A673 (cell line): ENCODE data around the gene SLC5A2. TPM values are rescaled to one million over a fixed set of nuclear protein-coding genes. Genes with fewer than 3 reads are reported as not detected.

ENCODE experiments used
- BruUV-seq: library from RNA; stranded (reverse); fragments of 400-500 nt; replicated peaks from 2 replicates; lab custom pipeline; 2021; lab: Mats Ljungman, UMichigan
- CTCF ChIA-PET: fragments of 300-600 bp; sonication (Branson Sonifier 250); formaldehyde crosslinking; loops from one replicate; lab custom pipeline; 2022; ENCODE audit warnings: antibody characterized with exemption; lab: Charles Lee
- POLR2A ChIA-PET: fragments of 300-600 bp; sonication (Branson Sonifier 250); formaldehyde crosslinking; loops from one replicate; lab custom pipeline; 2022; ENCODE audit warnings: antibody characterized with exemption; ENCODE audit not compliant: low non-redundant PET; lab: Charles Lee
- DNase-seq: peaks from one replicate; pipeline ENCODE4 v3.0.0-alpha.2; 2015; ENCODE audit warnings: low spot score
- H3K27ac ChIP-seq: fragments of 200-600 bp; sonication (generic); 2 replicates; pipeline ENCODE4 v1.5.1; 2016; ENCODE audit warnings: mixed run types, low read depth, mild to moderate bottlenecking, mixed read lengths, antibody characterized with exemption, low read length; ENCODE audit not compliant: poor library complexity, severe bottlenecking
- H3K27me3 ChIP-seq: fragments of 200-600 bp; sonication (generic); replicated peaks from 2 replicates; pipeline ENCODE4 v1.6.1; 2017; ENCODE audit warnings: mixed run types, low read depth, mild to moderate bottlenecking, mixed read lengths, antibody characterized with exemption, low read length; ENCODE audit not compliant: insufficient read depth, poor library complexity
- H3K36me3 ChIP-seq: fragments of 200-600 bp; sonication (generic); 2 replicates; pipeline ENCODE4 v1.6.1; 2016; ENCODE audit warnings: mixed run types, mild to moderate bottlenecking, mixed read lengths, antibody characterized with exemption, low read length; ENCODE audit not compliant: insufficient read depth, poor library complexity, severe bottlenecking
- H3K4me1 ChIP-seq: fragments of 200-600 bp; sonication (generic); 2 replicates; pipeline ENCODE4 v1.6.1; 2017; ENCODE audit warnings: mixed run types, mild to moderate bottlenecking, mixed read lengths, antibody characterized with exemption, low read length; ENCODE audit not compliant: insufficient read depth, poor library complexity, severe bottlenecking
- H3K4me3 ChIP-seq: fragments of 200-600 bp; sonication (generic); 2 replicates; pipeline ENCODE4 v1.5.1; 2016; ENCODE audit warnings: low read depth, mixed run types, mild to moderate bottlenecking, mixed read lengths, low read length; ENCODE audit not compliant: poor library complexity, severe bottlenecking
- H3K9me3 ChIP-seq: fragments of 200-600 bp; sonication (generic); 2 replicates; pipeline ENCODE4 v1.6.1; 2016; ENCODE audit warnings: mixed run types, low read depth, mild to moderate bottlenecking, mixed read lengths, antibody characterized with exemption, low read length; ENCODE audit not compliant: poor library complexity, severe bottlenecking
- EZH2 ChIP-seq: fragments of 200-600 bp; sonication (generic); IDR thresholded peaks from 2 replicates; pipeline ENCODE4 v1.6.1; 2017; ENCODE audit warnings: borderline replicate concordance, low read depth, mild to moderate bottlenecking, mixed read lengths, antibody characterized with exemption, low read length; ENCODE audit not compliant: poor library complexity, severe bottlenecking
- intact Hi-C: fragments of 100-400 bp; cut with micrococcal nuclease; formaldehyde crosslinking; loops from one replicate; pipeline ENCODE4 v1.10.0; 2022; ENCODE audit not compliant: unreplicated experiment
- total RNA-seq: library from RNA; stranded (reverse); gene quantifications from 2 replicates; pipeline ENCODE4 v1.2.3, GENCODE V29; 2021
- TF ChIP-seq, protein P1 (sequence below): fragments of 300-800, 200-600 bp; sonication (generic); conservative IDR thresholded peaks from 2 replicates; pipeline ENCODE4 v1.5.1; 2017; ENCODE audit warnings: low read depth, mild to moderate bottlenecking, antibody characterized with exemption, low read length, moderate library complexity, mixed read lengths

Gene SLC5A2
- total RNA-seq, 1 experiment from 2014 or later: not detected

DNA sequence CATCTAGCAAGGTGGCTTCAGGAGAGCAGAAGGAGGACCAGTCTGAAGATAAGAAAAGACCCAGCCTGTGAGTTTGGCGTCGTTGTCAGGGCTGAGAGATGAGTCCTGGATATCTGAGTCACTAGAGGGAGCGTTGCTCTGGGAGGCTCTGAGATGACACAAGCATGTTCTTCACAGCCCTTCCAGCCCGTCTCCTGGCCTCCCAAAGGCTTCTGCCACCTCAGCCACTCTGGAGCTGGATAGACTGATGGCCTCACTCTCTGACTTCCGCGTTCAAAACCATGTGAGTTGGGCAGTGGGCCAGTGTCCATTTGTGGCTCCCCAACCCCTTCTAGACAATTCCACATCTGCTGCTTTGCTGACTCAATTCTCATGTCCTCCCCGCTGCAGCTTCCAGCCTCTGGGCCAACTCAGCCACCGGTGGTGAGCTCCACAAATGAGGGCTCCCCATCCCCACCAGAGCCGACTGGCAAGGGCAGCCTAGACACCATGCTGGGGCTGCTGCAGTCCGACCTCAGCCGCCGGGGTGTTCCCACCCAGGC lies 8.7 kb upstream of the SLC5A2 start:
- Histone ChIP-seq H3K4me3 (no peak overlapping the region), H3K27me3 (no peaks in the 10 kb centered on the region), H3K9me3 (no peaks in the 10 kb centered on the region), H3K36me3 (no peaks in the 10 kb centered on the region), H3K4me1 (no peaks in the 10 kb centered on the region), H3K27ac (no peak overlapping the region)
- intact Hi-C loops: no loop called here
- TF ChIP-seq, protein P1, sequence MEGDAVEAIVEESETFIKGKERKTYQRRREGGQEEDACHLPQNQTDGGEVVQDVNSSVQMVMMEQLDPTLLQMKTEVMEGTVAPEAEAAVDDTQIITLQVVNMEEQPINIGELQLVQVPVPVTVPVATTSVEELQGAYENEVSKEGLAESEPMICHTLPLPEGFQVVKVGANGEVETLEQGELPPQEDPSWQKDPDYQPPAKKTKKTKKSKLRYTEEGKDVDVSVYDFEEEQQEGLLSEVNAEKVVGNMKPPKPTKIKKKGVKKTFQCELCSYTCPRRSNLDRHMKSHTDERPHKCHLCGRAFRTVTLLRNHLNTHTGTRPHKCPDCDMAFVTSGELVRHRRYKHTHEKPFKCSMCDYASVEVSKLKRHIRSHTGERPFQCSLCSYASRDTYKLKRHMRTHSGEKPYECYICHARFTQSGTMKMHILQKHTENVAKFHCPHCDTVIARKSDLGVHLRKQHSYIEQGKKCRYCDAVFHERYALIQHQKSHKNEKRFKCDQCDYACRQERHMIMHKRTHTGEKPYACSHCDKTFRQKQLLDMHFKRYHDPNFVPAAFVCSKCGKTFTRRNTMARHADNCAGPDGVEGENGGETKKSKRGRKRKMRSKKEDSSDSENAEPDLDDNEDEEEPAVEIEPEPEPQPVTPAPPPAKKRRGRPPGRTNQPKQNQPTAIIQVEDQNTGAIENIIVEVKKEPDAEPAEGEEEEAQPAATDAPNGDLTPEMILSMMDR: no peak
- TF ChIP-seq EZH2: no peak
- no TSS peak for BruUV-seq
- DNase-seq: no peak
- POLR2A ChIA-PET: no interaction called here
- CTCF ChIA-PET: no interaction called here

- POLR2A ChIA-PET: no interaction called here
- H3K9me3 ChIP-seq: no peaks in the 10 kb centered on the region
- CTCF ChIA-PET: no interaction called here
- no peaks in the 10 kb centered on the region for H3K4me1 ChIP-seq
- H3K27me3 ChIP-seq: no peaks in the 10 kb centered on the region
- H3K36me3 ChIP-seq: no peaks in the 10 kb centered on the region
- no peak for TF ChIP-seq EZH2
- H3K27ac ChIP-seq: no peak overlapping the region
- BruUV-seq: no TSS peak
- intact Hi-C loops: no loop called here
- no peak for DNase-seq
- no peak overlapping the region for H3K4me3 ChIP-seq
Observed at GRCh38 chr16:31474773-31475738, 7.9 kb upstream of the SLC5A2 start.

GRCh38 chr16:31475946-31476302 lies 7.0 kb upstream of the SLC5A2 start:
- Histone ChIP-seq H3K4me3 (no peak overlapping the region), H3K27ac (no peak overlapping the region), H3K4me1 (no peaks in the 10 kb centered on the region), H3K27me3 (no peaks in the 10 kb centered on the region), H3K36me3 (no peaks in the 10 kb centered on the region), H3K9me3 (no peaks in the 10 kb centered on the region)
- BruUV-seq: no TSS peak
- intact Hi-C loops: no loop called here
- ChIA-PET CTCF (interaction anchor here (0.6 kb wide), 1 partner anchor 493 kb away, joined by 3 read pairs; no protein-coding TSS in a partner anchor), POLR2A (no interaction called here)
- DNase-seq: no peak
- TF ChIP-seq, protein P1: no peak
- TF ChIP-seq EZH2: no peak
